Skeletal muscle cell (primary cell): ENCODE measurements around the gene ACE.
"Not testable (repeated sequence)": the region's sequence is repeated elsewhere in the genome, so short reads cannot be mapped to it uniquely, and the experiment has no call there.

Experiments used
- DNase-seq: peaks from one replicate; pipeline ENCODE4 v3.0.0-alpha.2; 2010; ENCODE audit warnings: low read depth
- H3K4me3 ChIP-seq: 2 replicates; pipeline ENCODE4 v1.5.1; 2011; ENCODE audit warnings: low read depth, mild to moderate bottlenecking, control low read depth, low read length, moderate library complexity

Gene ACE

DNA sequence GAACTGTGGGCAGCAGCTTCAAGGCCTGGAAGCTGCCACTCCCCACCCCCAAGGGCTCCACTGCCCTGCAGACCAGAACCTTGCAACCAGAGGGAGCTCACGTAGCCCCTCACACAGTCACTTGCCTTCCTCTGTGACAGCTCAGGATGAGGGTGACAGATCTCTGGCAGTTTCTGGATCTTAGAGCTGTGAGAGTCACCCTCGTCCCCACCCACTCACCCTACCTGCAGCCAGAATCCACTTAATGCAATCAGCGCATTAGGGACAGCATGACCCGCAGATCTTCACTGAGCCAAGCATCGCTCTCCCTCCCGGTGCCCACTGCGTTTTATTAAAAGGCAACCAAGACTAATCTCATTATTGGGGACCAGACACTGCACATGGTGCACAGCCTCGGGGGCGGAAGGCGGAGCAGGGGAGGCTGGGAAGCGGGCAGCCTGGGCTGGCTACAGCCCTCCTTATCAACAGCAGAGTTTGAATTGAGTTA, 34.3 kb upstream of the ACE start:
- DNase-seq: no peak
- H3K4me3 ChIP-seq: no peak overlapping the region

DNA sequence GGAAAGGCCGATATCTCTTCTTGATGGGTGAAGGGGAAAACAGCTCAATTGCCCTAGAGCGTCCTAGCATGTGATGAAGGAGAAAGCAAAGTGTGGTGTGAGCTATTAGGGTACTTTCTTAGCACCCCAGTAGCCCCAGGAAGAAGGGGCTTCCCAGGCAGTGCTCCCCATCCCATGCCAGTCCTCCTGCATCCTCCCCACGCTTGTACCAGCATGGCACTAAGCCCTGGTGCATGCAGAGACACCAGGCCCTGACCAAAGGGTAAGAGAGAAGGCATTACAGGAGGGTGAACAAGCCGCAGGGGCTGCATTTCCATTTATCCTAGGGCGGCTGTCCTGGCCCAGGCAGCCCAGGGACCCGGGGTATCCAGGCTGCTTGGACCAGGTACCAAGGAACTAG, 33.8 kb upstream of the ACE start:
- no peak for DNase-seq
- H3K4me3 ChIP-seq: no peak overlapping the region

DNA sequence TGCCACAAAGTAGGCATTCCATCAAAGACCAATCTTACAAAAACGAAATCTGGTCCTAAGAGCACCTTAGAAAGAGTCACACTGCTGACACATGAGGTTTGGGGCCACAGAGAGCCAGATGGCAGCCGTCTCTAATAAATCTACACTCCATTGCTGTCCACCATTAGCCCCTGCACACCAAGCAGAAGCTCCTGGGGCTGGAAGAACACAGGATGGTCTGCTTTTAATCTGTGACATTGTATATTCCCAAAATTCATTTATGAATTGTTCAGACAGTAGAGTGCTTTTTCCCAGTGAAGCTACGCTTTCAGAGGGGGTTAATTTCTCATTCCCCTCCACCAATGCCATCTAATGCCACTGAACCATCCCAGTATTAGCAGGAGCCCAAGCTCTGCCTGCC, 32.4 kb upstream of the ACE start:
- H3K4me3 ChIP-seq: no peak overlapping the region
- no peak for DNase-seq

GRCh38 chr17:63445065-63445464, 31.8 kb upstream of the ACE start:
- no peak for DNase-seq
- H3K4me3 ChIP-seq: no peak overlapping the region

- DNase-seq: no peak
- peak overlapping the region; percentile 46 for H3K4me3 ChIP-seq
Observed at GRCh38 chr17:63445571-63445953, 31.3 kb upstream of the ACE start.

DNA sequence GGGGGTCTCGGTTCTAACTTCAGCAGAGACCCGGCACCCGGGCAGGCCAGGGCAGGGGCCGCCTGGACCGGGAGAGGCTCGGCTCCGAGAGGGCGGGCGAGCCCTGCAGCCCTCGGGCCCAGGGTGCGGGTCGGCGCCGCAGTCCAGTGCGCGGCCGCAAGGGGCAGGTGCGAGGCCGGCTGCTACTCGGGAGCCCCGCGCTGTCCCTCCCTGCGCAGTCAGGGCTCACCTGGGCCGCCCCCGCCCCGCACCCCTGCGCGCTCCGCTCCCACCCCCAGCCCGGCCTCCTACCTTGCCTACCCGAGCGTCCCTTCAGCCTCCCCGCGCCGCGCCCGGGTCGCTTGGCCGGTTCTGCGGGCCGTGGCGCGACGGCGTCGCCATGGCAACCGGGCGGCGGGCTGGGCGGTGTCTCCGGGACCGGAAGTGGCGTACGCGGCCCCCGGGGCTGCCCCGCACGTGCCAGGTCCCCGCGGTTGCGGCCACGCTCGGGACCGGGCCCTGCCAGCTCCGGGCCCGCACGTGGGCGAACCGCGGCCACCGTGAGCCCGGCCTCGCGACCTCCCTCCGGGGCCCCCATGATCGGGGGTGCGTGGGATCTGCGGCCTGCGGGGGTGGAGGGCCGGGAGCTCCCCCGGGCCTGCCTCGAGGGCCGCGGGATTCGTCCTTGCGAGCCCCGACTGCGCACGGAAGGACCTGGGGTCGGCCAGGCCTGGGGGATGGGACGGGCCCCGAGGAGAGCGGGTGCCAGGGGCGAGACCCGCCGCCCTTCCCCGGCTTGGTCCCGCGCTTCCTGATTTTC, 30.7 kb upstream of the ACE start, which contains the start of gene CYB561:
CYB561 (minus strand) TSS at position 353 of the 799 bp plus-strand sequence. CDS start 8,759 bp downstream, outside the sequence.
- no peak for DNase-seq
- H3K4me3 ChIP-seq: peak within 1 kb of the TSS; percentile 46

DNA sequence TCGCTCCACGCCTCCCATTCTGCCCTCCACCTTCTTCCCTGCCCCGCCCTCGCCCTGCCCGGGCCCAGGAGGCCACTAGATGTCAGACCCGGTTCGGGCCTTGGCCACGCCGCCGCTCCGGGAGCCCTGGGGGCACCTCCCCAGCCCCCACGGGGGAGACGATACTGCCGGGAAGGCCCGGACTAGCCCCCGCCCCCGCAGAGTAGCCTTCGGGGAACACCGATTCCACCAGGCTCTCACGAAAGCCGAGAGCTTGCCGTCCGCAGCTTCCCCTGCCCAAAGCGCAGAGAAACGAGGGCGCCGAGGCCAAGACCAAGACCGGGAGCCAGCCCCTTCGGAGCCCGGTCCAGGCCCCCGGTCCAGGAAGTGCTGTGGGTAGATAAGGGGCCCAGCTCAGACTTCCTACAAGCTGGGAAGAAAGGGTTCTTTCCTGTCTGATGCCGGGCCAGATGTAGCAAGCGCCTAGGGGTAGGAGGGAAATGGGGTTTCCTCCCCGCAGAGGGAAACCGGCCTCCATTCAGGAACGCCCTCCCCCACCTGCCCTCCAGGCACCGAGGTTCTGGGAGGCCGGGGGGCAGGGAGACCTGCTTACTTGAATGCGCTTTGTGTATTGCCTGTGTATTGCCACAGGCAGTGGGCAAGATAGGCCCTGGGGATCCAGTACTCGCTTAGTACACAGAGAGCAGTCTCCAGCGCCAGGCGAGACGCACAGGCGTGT, 29.9 kb upstream of the ACE start:
- no peak for DNase-seq
- peak overlapping the region; percentile 46 for H3K4me3 ChIP-seq

DNA sequence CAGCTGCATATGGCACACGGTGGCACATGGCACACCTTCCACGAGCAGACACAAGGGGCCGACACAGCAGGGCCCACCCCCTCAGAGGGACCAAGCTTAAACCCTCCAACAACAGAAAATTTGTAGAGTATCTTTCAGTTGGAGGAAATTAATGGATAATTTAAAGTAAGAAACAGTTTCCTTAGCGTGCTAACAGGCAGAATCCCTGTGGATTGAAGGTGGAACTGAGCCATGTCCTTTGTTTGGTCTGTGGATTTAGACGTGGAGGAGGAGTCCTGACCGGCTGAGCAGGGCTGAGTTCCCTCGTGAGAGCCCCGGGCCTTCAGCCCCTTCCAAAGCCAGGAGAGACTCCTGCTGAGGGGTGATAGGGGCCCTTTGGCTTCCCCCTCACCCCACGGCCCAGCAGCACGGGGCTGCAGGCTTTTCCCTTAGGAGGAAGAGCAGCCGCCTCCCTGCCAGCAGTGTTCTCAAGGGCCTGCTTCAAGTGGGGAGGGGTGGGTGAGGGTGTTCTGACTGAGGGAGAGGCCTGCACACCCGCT, 29.3 kb upstream of the ACE start:
- no peak for DNase-seq
- no peak overlapping the region for H3K4me3 ChIP-seq

DNA sequence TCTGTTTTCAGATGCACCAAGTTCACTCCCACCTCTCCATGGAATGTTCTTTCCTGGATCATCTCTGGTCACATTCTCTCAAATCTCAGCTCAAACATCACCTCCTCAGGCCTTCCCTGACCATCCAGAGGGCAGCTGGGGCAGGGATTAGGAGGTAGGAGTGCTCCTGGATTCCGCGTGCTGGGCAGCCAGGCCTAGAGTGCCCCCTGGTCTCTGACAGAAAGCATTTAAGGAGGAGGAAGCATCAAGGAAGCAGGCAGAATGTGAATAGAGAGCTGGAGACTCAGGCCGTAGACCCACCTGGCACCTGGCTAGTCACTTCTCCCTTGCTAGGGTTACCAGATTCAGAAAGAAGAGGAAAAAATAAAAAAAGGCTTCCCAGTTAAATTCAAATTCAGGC, 28.2 kb upstream of the ACE start:
- DNase-seq: no peak

GRCh38 chr17:63450551-63450950, 26.3 kb upstream of the ACE start:
- DNase-seq: no peak
- H3K4me3 ChIP-seq: no peak overlapping the region

More for the DNA sequence above, 28.2 kb upstream of the ACE start:
- no peak overlapping the region for H3K4me3 ChIP-seq

DNA sequence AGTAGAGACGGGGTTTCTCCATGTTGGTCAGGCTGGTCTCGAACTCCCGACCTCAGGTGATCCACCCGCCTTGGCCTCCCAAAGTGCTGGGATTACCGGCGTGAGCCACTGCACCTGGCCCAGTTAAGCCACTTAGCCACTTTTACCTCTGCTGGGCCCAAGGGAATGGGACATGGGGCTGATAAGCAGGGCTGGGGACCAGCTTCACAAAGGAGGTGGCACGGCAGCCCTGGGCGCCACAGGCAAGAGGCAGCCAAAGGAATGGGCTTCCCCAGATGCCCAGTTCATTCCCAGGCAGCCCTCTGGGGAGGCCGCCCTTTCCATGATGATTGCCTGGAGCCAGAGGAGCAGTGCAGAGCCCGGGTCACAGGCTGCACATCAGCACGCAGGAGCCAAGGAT, 25.7 kb upstream of the ACE start:
- H3K4me3 ChIP-seq: no peak overlapping the region
- DNase-seq: no peak

GRCh38 chr17:63452046-63452961, 24.6 kb upstream of the ACE start:
- DNase-seq: no peak
- no peak overlapping the region for H3K4me3 ChIP-seq

DNA sequence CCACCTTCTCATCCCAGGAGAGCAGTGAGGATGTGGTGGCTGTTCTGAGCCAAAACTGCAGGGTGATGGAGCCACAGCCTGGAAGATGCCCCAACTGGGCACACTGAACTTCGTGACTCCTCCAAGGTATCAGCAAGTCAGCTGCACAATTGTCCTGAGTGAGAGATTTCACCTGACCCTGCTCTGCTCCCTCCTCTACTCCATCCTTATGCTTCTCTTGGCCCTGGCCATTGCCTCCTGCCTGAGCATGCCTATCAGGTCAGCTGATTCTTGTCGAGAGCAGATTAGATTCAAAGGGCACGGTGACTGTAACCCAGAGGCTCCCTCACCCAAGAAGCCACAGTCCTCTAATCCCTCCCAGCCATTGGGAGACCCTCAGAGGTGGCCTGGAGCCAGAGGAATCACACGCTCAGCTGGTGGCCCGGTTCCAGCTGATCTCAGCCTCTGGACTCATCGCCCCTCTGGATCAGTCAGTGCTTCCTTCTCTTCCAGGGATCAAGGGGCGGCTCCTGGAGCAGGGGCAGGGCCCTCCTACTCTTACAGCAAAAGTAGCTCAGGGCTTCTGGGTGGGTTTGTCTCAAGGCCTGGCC, 23.8 kb upstream of the ACE start:
- no peak for DNase-seq
- H3K4me3 ChIP-seq: no peak overlapping the region

- DNase-seq, H3K4me3 ChIP-seq: not testable (repeated sequence)
Observed at GRCh38 chr17:63454357-63454756, 22.5 kb upstream of the ACE start.

DNA sequence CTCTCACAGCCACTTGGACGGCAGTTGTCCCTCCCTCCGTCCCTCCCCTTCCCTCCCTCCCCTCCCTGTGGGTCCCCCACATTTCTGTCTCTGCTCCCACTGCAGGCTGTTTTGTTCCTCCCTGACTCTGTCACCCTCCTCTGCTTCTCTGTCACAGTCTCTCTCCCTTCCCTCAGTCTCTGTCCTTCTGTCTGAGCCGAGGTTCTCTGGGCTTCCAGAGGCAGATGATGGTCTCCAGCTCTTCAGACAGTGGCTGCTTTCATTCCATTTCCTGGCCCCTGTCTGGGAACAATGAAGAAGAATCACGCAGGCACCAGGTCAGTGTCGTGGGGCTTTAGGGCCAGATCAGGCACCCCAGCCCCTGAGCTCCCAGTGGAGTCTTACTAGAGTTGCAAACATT, 21.9 kb upstream of the ACE start:
- DNase-seq: no peak

GRCh38 chr17:63455417-63455816, 21.4 kb upstream of the ACE start:
- H3K4me3 ChIP-seq: no peak overlapping the region
- no peak for DNase-seq

More for the DNA sequence above, 21.9 kb upstream of the ACE start:
- H3K4me3 ChIP-seq: no peak overlapping the region

- no peak overlapping the region for H3K4me3 ChIP-seq
- no peak for DNase-seq
Observed at GRCh38 chr17:63458478-63458877, 18.4 kb upstream of the ACE start.

GRCh38 chr17:63460018-63460417, 16.8 kb upstream of the ACE start:
- DNase-seq: no peak
- no peak overlapping the region for H3K4me3 ChIP-seq

DNA sequence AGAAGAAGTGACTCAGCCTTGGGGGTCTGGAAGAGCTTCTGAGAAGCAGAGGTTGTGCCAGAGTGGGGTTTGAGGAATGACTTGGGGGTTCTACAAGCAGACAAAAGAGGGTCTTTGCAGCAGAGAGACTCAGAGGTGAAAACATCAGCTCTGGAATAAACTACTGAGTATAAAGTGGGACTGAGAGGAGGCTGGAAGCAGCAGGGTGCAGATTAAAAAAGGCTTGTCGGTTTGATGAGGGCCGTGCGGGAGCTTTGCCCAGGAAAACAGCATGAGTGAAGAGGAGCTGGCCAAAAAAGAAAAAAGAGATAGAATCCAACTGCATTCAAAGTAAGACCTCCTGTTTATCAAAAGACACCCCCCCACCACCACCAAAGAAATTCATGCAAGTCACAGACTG, 13.1 kb upstream of the ACE start:
- H3K4me3 ChIP-seq: no peak overlapping the region

More for the DNA sequence above, 13.1 kb upstream of the ACE start:
- DNase-seq: no peak
